ENCODE results near the gene HOXB5.

Gene HOXB5

GRCh38 chr17:48598736-48599135, 5.2 kb upstream of the HOXB5 start:
- no peak overlapping the region for H3K4me3 ChIP-seq (ENCODE audit: low read depth, low read length)
- TF ChIP-seq, protein P1, sequence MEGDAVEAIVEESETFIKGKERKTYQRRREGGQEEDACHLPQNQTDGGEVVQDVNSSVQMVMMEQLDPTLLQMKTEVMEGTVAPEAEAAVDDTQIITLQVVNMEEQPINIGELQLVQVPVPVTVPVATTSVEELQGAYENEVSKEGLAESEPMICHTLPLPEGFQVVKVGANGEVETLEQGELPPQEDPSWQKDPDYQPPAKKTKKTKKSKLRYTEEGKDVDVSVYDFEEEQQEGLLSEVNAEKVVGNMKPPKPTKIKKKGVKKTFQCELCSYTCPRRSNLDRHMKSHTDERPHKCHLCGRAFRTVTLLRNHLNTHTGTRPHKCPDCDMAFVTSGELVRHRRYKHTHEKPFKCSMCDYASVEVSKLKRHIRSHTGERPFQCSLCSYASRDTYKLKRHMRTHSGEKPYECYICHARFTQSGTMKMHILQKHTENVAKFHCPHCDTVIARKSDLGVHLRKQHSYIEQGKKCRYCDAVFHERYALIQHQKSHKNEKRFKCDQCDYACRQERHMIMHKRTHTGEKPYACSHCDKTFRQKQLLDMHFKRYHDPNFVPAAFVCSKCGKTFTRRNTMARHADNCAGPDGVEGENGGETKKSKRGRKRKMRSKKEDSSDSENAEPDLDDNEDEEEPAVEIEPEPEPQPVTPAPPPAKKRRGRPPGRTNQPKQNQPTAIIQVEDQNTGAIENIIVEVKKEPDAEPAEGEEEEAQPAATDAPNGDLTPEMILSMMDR (conservative IDR thresholded peaks at IDR 0.05; ENCODE audit: low read depth, low read length): no peak
- no peak for DNase-seq (ENCODE audit: low read depth)

DNA sequence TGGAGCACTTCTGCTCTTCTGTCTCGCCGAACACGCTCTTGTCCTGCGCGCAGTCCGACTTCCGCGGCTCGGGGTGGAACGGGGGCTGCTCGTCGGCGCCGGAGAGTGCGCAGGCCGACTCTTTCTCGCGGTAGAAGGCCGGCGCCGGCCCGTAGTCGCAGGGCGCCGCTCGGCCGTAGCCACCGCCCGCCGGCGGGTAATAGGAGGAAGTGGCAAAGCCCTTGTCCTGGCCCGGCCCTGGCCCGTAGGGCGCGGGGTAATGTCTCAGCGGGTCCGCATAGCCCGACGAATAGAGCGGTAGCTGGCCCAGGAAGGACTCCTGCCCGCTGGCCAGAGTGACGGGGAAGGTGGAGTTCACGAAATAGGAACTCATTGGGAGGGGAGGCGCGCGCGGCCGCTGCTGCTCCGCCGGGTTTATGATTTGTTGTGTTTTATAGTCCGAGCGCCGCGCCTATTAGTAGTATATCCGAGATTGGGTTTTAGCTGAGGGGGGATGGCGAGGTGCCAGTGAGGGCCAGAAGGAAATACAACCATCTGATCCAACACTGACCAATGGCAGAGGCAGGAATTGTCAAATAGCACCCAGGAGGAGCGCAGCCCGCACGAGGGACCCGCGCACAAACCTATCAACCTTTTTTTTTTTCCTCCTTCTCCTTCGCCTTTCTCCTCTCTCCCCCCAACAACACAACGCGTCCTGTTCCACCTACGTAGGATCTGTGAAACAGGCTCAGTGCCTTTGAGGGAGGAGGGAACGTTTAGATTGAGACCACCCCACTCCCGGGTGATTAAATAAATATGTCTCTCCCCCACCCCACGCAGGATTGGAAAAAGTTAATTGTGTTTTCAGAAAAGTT, 4.4 kb upstream of the HOXB5 start:
- no peak overlapping the region for H3K4me3 ChIP-seq (ENCODE audit: low read depth, low read length)
- DNase-seq (ENCODE audit: low read depth): no peak

DNA sequence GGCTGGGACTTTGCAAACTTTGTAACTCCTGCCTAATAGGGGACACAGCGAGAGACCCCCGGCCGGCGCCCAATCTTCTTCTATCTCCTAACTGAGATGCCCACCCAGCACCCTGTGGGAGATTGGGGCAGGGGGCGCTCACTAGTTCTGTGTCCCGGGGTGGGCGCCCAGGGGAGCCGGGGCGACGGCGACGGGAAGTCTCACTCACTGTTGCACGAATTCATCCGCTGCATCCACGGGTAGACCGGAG, 3.9 kb upstream of the HOXB5 start:
- no peak for DNase-seq (ENCODE audit: low read depth)
- TF ChIP-seq, protein P1 (conservative IDR thresholded peaks at IDR 0.05; ENCODE audit: low read depth, low read length): no peak
- H3K4me3 ChIP-seq (ENCODE audit: low read depth, low read length): no peak overlapping the region

More for the DNA sequence above, 4.4 kb upstream of the HOXB5 start:
- TF ChIP-seq, protein P1 (conservative IDR thresholded peaks at IDR 0.05; ENCODE audit: low read depth, low read length): no peak

GRCh38 chr17:48596735-48597527, 3.4 kb upstream of the HOXB5 start:
- no peak overlapping the region for H3K4me3 ChIP-seq (ENCODE audit: low read depth, low read length)
- DNase-seq (ENCODE audit: low read depth): no peak
- TF ChIP-seq, protein P1 (conservative IDR thresholded peaks at IDR 0.05; ENCODE audit: low read depth, low read length): no peak

GRCh38 chr17:48596000-48596734, 2.6 kb upstream of the HOXB5 start:
- TF ChIP-seq, protein P1 (conservative IDR thresholded peaks at IDR 0.05; ENCODE audit: low read depth, low read length): no peak
- no peak overlapping the region for H3K4me3 ChIP-seq (ENCODE audit: low read depth, low read length)
- no peak for DNase-seq (ENCODE audit: low read depth)

DNA sequence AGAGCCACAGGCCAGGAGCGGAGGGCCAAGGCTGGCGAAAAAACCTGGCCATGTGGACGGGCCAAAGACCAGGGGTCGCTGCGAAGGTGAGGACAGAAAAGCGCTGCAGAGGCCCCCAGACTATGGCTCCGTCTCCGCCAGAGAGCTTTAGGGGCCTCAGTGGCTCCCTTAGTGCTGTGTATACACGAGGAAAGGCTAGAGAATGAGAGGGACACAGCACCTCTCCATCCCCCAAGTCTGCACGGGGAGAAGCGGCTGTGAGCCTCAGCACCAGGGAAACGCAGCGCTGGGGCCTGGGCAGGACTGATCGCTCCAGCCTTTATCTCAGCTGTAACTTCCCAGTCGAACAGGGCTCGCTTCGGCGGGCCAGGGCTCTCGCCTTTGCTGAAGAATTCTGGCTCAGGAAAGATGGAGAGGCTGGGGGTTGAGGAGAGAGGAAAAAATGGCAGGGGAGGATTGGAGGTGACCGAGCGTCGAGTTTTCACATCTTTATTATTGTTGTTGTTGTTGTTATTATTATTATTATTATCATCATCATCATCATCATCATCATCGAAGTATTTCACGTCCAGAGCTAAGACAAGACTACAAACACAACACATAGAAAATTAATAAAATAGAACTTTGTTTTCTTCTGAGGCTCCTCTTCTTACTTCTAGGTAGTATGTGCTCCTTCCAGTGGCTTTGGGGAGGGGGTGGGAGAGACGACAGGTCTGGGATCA, 1.9 kb upstream of the HOXB5 start:
- H3K4me3 ChIP-seq (ENCODE audit: low read depth, low read length): no peak overlapping the region
- DNase-seq (ENCODE audit: low read depth): no peak
- TF ChIP-seq, protein P1 (conservative IDR thresholded peaks at IDR 0.05; ENCODE audit: low read depth, low read length): no peak

Measured in choroid plexus epithelial cell (primary cell).